ENCODE measurements around the gene DPF1. TPM values are rescaled to one million over a fixed set of nuclear protein-coding genes. Genes with fewer than 3 reads are reported as not detected.
"Not testable (repeated sequence)": the region's sequence is repeated elsewhere in the genome, so short reads cannot be mapped to it uniquely, and the experiment has no call there.

DPF1 gene
- total RNA-seq, 2 donors from 2014 or later, result 3.3 to 4.5 TPM

GRCh38 chr19:38228491-38229439 lies 4.7 kb upstream of the DPF1 start:
- peak overlapping the region; percentile 69 for H3K4me3 ChIP-seq (ENCODE audit: low read length)
- Mint-ChIP-seq H3K36me3 (ENCODE audit: low read depth) (no peaks in the 10 kb centered on the region), H3K4me1 (peaks cover 3% of the 10 kb centered on the region), H3K9me3 (no peaks in the 10 kb centered on the region), H3K27me3 (ENCODE audit: insufficient read depth) (peaks cover 67% of the 10 kb centered on the region), H3K27ac (no peak overlapping the region), H3K4me3 (peak overlapping the region; percentile 44)
- WGBS, 2 experiments (ENCODE audit: insufficient coverage in 1 of 2, insufficient read length in 1 of 2), result 0 to 1% methylated on average over 15 to 76 of the region's 80 CpGs
- H3K9me3 ChIP-seq (ENCODE audit: control insufficient read depth, low read length), result no peaks in the 10 kb centered on the region
- no peaks in the 10 kb centered on the region for H3K36me3 ChIP-seq (ENCODE audit: control insufficient read depth, insufficient read depth, low read length)
- DNase-seq, result peak; percentile 88
- no peaks in the 10 kb centered on the region for H3K4me1 ChIP-seq (ENCODE audit: control insufficient read depth, insufficient read depth, low read length)
- no peak for TF ChIP-seq CTCF (conservative IDR thresholded peaks at IDR 0.05)
- peaks cover 34% of the 10 kb centered on the region for H3K27me3 ChIP-seq (ENCODE audit: control insufficient read depth, insufficient read depth, low read length, poor library complexity, severe bottlenecking)
- no peak overlapping the region for H3K9ac ChIP-seq (ENCODE audit: extremely low read depth, low read length, poor library complexity, severe bottlenecking)
- H3K27ac ChIP-seq (ENCODE audit: low read depth, low read length), result no peak overlapping the region

- no peak overlapping the region for H3K9ac ChIP-seq (ENCODE audit: extremely low read depth, low read length, poor library complexity, severe bottlenecking)
- no peak overlapping the region for H3K27ac ChIP-seq (ENCODE audit: low read depth, low read length)
- Mint-ChIP-seq H3K27me3 (ENCODE audit: insufficient read depth) (peaks cover 73% of the 10 kb centered on the region), H3K4me1 (peaks cover 10% of the 10 kb centered on the region), H3K36me3 (ENCODE audit: low read depth) (no peaks in the 10 kb centered on the region), H3K4me3 (peak overlapping the region; percentile 44), H3K9me3 (no peaks in the 10 kb centered on the region), H3K27ac (no peak overlapping the region)
- 20 to 25% methylated on average over 1 to 10 of the region's 16 CpGs for WGBS, 2 experiments (ENCODE audit: insufficient coverage in 1 of 2, insufficient read length in 1 of 2)
- H3K9me3 ChIP-seq (ENCODE audit: control insufficient read depth, low read length), result no peaks in the 10 kb centered on the region
- no peaks in the 10 kb centered on the region for H3K4me1 ChIP-seq (ENCODE audit: control insufficient read depth, insufficient read depth, low read length)
- H3K36me3 ChIP-seq (ENCODE audit: control insufficient read depth, insufficient read depth, low read length), result no peaks in the 10 kb centered on the region
- no peak for TF ChIP-seq CTCF (conservative IDR thresholded peaks at IDR 0.05)
- no peak overlapping the region for H3K4me3 ChIP-seq (ENCODE audit: low read length)
- DNase-seq, result peak; percentile 75
- H3K27me3 ChIP-seq (ENCODE audit: control insufficient read depth, insufficient read depth, low read length, poor library complexity, severe bottlenecking), result peaks cover 34% of the 10 kb centered on the region
These were observed 4.0 kb upstream of the DPF1 start for GRCh38 chr19:38228005-38228377.

GRCh38 chr19:38227287-38228004 lies 3.4 kb upstream of the DPF1 start:
- H3K9ac ChIP-seq (ENCODE audit: extremely low read depth, low read length, poor library complexity, severe bottlenecking), result no peak overlapping the region
- no peaks in the 10 kb centered on the region for H3K9me3 ChIP-seq (ENCODE audit: control insufficient read depth, low read length)
- no peak for DNase-seq
- H3K4me1 ChIP-seq (ENCODE audit: control insufficient read depth, insufficient read depth, low read length), result no peaks in the 10 kb centered on the region
- Mint-ChIP-seq H3K4me1 (peaks cover 12% of the 10 kb centered on the region), H3K4me3 (peak overlapping the region; percentile 44), H3K36me3 (ENCODE audit: low read depth) (no peaks in the 10 kb centered on the region), H3K27me3 (ENCODE audit: insufficient read depth) (peaks cover 76% of the 10 kb centered on the region), H3K27ac (no peak overlapping the region), H3K9me3 (no peaks in the 10 kb centered on the region)
- 55 to 70% methylated on average over 7 to 11 of the region's 11 CpGs for WGBS, 2 experiments (ENCODE audit: insufficient coverage in 1 of 2, insufficient read length in 1 of 2)
- no peaks in the 10 kb centered on the region for H3K36me3 ChIP-seq (ENCODE audit: control insufficient read depth, insufficient read depth, low read length)
- TF ChIP-seq CTCF (conservative IDR thresholded peaks at IDR 0.05), result no peak
- H3K27ac ChIP-seq (ENCODE audit: low read depth, low read length), result no peak overlapping the region
- H3K27me3 ChIP-seq (ENCODE audit: control insufficient read depth, insufficient read depth, low read length, poor library complexity, severe bottlenecking), result peaks cover 34% of the 10 kb centered on the region
- H3K4me3 ChIP-seq (ENCODE audit: low read length), result no peak overlapping the region

- 82 to 95% methylated on average over 2 to 5 of the region's 6 CpGs for WGBS, 2 experiments (ENCODE audit: insufficient coverage in 1 of 2, insufficient read length in 1 of 2)
- peaks cover 15% of the 10 kb centered on the region for H3K27me3 ChIP-seq (ENCODE audit: control insufficient read depth, insufficient read depth, low read length, poor library complexity, severe bottlenecking)
- H3K36me3 Mint-ChIP-seq (ENCODE audit: low read depth); H3K36me3 ChIP-seq (ENCODE audit: control insufficient read depth, insufficient read depth, low read length); DNase-seq; H3K9me3 Mint-ChIP-seq; H3K4me1 ChIP-seq (ENCODE audit: control insufficient read depth, insufficient read depth, low read length); H3K27ac Mint-ChIP-seq; H3K4me3 ChIP-seq (ENCODE audit: low read length); H3K9me3 ChIP-seq (ENCODE audit: control insufficient read depth, low read length); H3K27ac ChIP-seq (ENCODE audit: low read depth, low read length); H3K9ac ChIP-seq (ENCODE audit: extremely low read depth, low read length, poor library complexity, severe bottlenecking): not testable (repeated sequence)
- peak overlapping the region; percentile 66 for H3K4me3 Mint-ChIP-seq
- peaks cover 12% of the 10 kb centered on the region for H3K4me1 Mint-ChIP-seq
- peaks cover 65% of the 10 kb centered on the region for H3K27me3 Mint-ChIP-seq (ENCODE audit: insufficient read depth)
These were observed 819 bp upstream of the DPF1 start for GRCh38 chr19:38224863-38225218.

Measured in endodermal cell (in vitro differentiated cells).